Fibroblast of the conjunctiva (primary cell): ENCODE results near the gene POTED.
"Not testable (repeated sequence)": the region's sequence is repeated elsewhere in the genome, so short reads cannot be mapped to it uniquely, and the experiment has no call there.

Source experiments
- DNase-seq: peaks from one replicate; pipeline ENCODE4 v3.0.0-alpha.2; 2010; ENCODE audit warnings: low read depth

POTED gene

DNA sequence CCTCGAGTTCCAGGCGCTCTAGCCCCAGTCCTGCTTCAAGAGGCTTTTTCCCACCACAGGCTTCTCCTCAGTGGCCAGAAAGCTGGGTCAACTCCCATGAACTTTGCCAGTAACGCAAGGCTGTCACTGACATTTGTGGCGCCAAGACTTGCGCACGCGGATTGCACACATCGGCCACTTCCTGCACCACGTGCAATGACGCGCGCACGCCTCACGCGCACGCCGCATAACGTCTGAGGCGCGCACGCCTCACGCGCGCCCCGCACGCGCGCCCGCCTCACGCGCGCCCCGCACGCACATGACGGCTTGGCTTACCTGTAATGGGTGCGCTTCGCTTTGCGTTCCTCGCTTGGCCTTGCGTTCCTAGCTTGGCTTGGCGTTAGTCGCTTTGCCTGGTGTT is at the start of gene POTED:
Gene POTED (plus strand): TSS at position 301 of the 400 bp plus-strand sequence. CDS start 452 bp downstream, outside the sequence.
- not testable (repeated sequence) for DNase-seq

DNA sequence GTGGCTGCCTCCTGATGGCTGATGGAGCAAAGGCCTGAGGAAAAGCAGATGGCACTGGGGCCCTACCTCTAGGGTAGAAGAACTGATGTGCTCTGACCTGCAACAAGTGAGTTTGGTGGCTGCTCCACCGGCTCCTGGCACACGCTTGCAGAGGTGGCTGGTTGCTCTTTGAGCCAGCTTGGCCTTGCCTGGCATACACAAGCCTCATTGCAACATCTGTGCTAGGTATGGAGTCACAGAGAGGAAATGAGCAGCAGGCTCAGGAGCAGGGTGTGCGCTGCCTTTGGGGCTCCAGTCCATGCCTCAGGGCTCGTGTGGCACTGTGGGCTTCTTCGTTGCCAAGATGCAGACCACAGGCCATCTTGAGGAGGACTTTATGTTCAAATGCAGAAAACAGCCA is 40.5 kb downstream of the POTED start:
- not testable (repeated sequence) for DNase-seq

DNA sequence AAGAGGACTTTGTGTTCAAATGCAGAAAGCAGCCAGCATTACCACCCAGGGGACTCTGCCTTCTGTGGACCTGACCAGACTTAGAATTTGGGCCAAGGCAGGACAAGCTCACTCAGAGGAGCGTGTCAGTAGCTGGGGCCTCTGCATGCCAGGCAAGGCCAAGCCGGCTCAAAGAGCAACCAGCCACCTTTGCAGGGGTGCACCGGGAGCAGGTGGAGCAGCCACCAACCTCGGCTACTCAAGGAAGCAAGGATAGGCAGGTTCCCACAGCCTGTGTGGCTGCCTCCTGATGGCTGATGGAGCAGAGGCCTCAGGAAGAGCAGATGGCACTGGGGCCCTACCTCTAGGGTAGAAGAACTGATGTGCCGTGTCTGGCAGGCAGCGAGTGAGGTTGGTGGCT is 42.2 kb downstream of the POTED start:
- DNase-seq = not testable (repeated sequence)
